H9 (cell line): ENCODE data around the gene TMEM131. TPM values are rescaled to one million over a fixed set of nuclear protein-coding genes. Genes with fewer than 3 reads are reported as not detected.

Experiments used
- DNase-seq: peaks from one replicate; pipeline ENCODE4 v3.0.0-alpha.2; 2017
- H2AFZ ChIP-seq: one replicate; pipeline ENCODE4 v1.6.1; 2013; ENCODE audit warnings: mild to moderate bottlenecking, low read length, control low read depth, moderate library complexity
- H2AK5ac ChIP-seq: 2 replicates; pipeline ENCODE4 v1.6.1; 2013; ENCODE audit warnings: low read length, control low read depth, mixed read lengths; ENCODE audit not compliant: insufficient read length
- H2BK120ac ChIP-seq: one replicate; pipeline ENCODE4 v1.6.1; 2013; ENCODE audit warnings: low read depth, mild to moderate bottlenecking, low read length, control low read depth, inconsistent platforms; ENCODE audit not compliant: poor library complexity, severe bottlenecking
- H2BK12ac ChIP-seq: 2 replicates; pipeline ENCODE4 v1.6.1; 2013; ENCODE audit warnings: low read length, control low read depth, mixed read lengths, low read depth; ENCODE audit not compliant: insufficient read length
- H2BK15ac ChIP-seq: 2 replicates; pipeline ENCODE4 v1.6.1; 2013; ENCODE audit warnings: low read depth, low read length, control low read depth
- H2BK20ac ChIP-seq: one replicate; pipeline ENCODE4 v1.6.1; 2013; ENCODE audit warnings: low read depth, mild to moderate bottlenecking, low read length, control low read depth, inconsistent platforms; ENCODE audit not compliant: poor library complexity, severe bottlenecking
- H2BK5ac ChIP-seq: 2 replicates; pipeline ENCODE4 v1.6.1; 2013; ENCODE audit warnings: low read length, control low read depth, mixed read lengths; ENCODE audit not compliant: insufficient read length
- H3K14ac ChIP-seq: 2 replicates; pipeline ENCODE4 v1.6.1; 2013; ENCODE audit warnings: low read length, control low read depth; ENCODE audit not compliant: insufficient read depth
- H3K18ac ChIP-seq: 2 replicates; pipeline ENCODE4 v1.6.1; 2013; ENCODE audit warnings: low read depth, mild to moderate bottlenecking, mixed read lengths, low read length, control low read depth; ENCODE audit not compliant: insufficient read length
- H3K23ac ChIP-seq: 2 replicates; pipeline ENCODE4 v1.6.1; 2013; ENCODE audit warnings: low read length, control low read depth, mixed read lengths, low read depth; ENCODE audit not compliant: insufficient read length
- H3K23me2 ChIP-seq: 2 replicates; pipeline ENCODE4 v1.6.1; 2013; ENCODE audit warnings: low read depth, mild to moderate bottlenecking, mixed read lengths, low read length, control low read depth; ENCODE audit not compliant: insufficient read length, poor library complexity, severe bottlenecking
- H3K27ac ChIP-seq: 2 replicates; pipeline ENCODE4 v1.5.1; 2013; ENCODE audit warnings: low read length, control low read depth, mixed read lengths, low read depth; ENCODE audit not compliant: insufficient read length
- H3K27me3 ChIP-seq: 2 replicates; pipeline ENCODE4 v1.6.1; 2013; ENCODE audit warnings: low read length, control low read depth, inconsistent platforms; ENCODE audit not compliant: insufficient read depth
- H3K4ac ChIP-seq: 2 replicates; pipeline ENCODE4 v1.6.1; 2013; ENCODE audit warnings: low read depth, mild to moderate bottlenecking, control low read depth, inconsistent platforms, low read length, moderate library complexity
- H3K4me1 ChIP-seq: 2 replicates; pipeline ENCODE4 v1.6.1; 2013; ENCODE audit warnings: low read length, control low read depth, inconsistent platforms; ENCODE audit not compliant: insufficient read depth
- H3K4me2 ChIP-seq: 2 replicates; pipeline ENCODE4 v1.6.1; 2013; ENCODE audit warnings: low read length, control low read depth, mixed read lengths; ENCODE audit not compliant: insufficient read length, insufficient read depth
- H3K56ac ChIP-seq: 2 replicates; pipeline ENCODE4 v1.6.1; 2013; ENCODE audit warnings: low read depth, mild to moderate bottlenecking, mixed read lengths, low read length, control low read depth; ENCODE audit not compliant: insufficient read length
- H3K79me1 ChIP-seq: 2 replicates; pipeline ENCODE4 v1.6.1; 2013; ENCODE audit warnings: low read depth, mild to moderate bottlenecking, moderate library complexity, low read length, control low read depth, inconsistent platforms; ENCODE audit not compliant: insufficient read depth, poor library complexity, severe bottlenecking
- H3K79me2 ChIP-seq: 2 replicates; pipeline ENCODE4 v1.6.1; 2013; ENCODE audit warnings: low read length, control low read depth, inconsistent platforms; ENCODE audit not compliant: insufficient read depth
- H3K9ac ChIP-seq: 2 replicates; pipeline ENCODE4 v1.6.1; 2013; ENCODE audit warnings: low read length, control low read depth, mixed read lengths; ENCODE audit not compliant: insufficient read length; ENCODE audit errors: extremely low read depth
- H3K9me3 ChIP-seq: one replicate; pipeline ENCODE4 v1.6.1; 2013; ENCODE audit warnings: low read depth, low read length, inconsistent platforms; ENCODE audit not compliant: control insufficient read depth
- H3T11ph ChIP-seq: one replicate; pipeline ENCODE4 v1.6.1; 2013; ENCODE audit warnings: mild to moderate bottlenecking, low read length, control low read depth, inconsistent platforms
- H4K20me1 ChIP-seq: one replicate; pipeline ENCODE4 v1.6.1; 2013; ENCODE audit not compliant: control insufficient read depth, insufficient read length, insufficient read depth
- H4K5ac ChIP-seq: 2 replicates; pipeline ENCODE4 v1.6.1; 2013; ENCODE audit warnings: low read depth, mild to moderate bottlenecking, mixed read lengths, low read length, control low read depth; ENCODE audit not compliant: insufficient read length
- H4K8ac ChIP-seq: replicated peaks from 2 replicates; pipeline ENCODE4 v1.6.1; 2013; ENCODE audit warnings: low read length, control low read depth, mixed read lengths, low read depth; ENCODE audit not compliant: insufficient read length
- H4K91ac ChIP-seq: 2 replicates; pipeline ENCODE4 v1.6.1; 2013; ENCODE audit warnings: low read depth, mild to moderate bottlenecking, moderate library complexity, mixed read lengths, low read length, control low read depth; ENCODE audit not compliant: insufficient read length
- H3K27ac Mint-ChIP-seq, 3 experiments: 2 replicates in 2 of 3; 3 replicates in 1 of 3; pipeline ENCODE4 v1.8.0; 2020 to 2021; ENCODE audit warnings: mixed read lengths in 3 of 3, mild to moderate bottlenecking in 1 of 3, moderate library complexity in 1 of 3
- H3K27me3 Mint-ChIP-seq: 2 replicates; pipeline ENCODE4 v1.8.0; 2021; ENCODE audit warnings: low read depth, mild to moderate bottlenecking, moderate library complexity, mixed read lengths
- H3K36me3 Mint-ChIP-seq, 3 experiments: 2 replicates in 2 of 3; 3 replicates in 1 of 3; pipeline ENCODE4 v1.8.0; 2020 to 2021; ENCODE audit warnings: low read depth in 3 of 3, mixed read lengths in 3 of 3; ENCODE audit not compliant: insufficient read depth in 1 of 3
- H3K4me1 Mint-ChIP-seq, 2 experiments: 2 replicates each; pipeline ENCODE4 v1.8.0; 2020; ENCODE audit warnings: mixed read lengths in 2 of 2
- H3K4me3 Mint-ChIP-seq, 2 experiments: 2 replicates in 1 of 2; 3 replicates in 1 of 2; pipeline ENCODE4 v1.8.0; 2020 to 2021; ENCODE audit warnings: mild to moderate bottlenecking in 2 of 2, mixed read lengths in 2 of 2, moderate library complexity in 1 of 2
- H3K9me3 Mint-ChIP-seq, 2 experiments: 2 replicates in 1 of 2; 3 replicates in 1 of 2; pipeline ENCODE4 v1.8.0; 2020; ENCODE audit warnings: mild to moderate bottlenecking in 2 of 2, mixed read lengths in 2 of 2, moderate library complexity in 1 of 2
- CTCF ChIP-seq: fragments of 200-600 bp; sonication (generic); conservative IDR thresholded peaks from 3 replicates; pipeline ENCODE4 v1.8.0; 2021; ENCODE audit warnings: antibody characterized with exemption, mild to moderate bottlenecking
- WGBS: extraction: QIAGEN DNeasy Blood & Tissue Kit; methylation state at CpG from one replicate; pipeline ENCODE4 v1.1.7; 2013; ENCODE audit warnings: missing lambda C conversion rate, low lambda C conversion rate, mixed read lengths; ENCODE audit not compliant: insufficient read length; ENCODE audit errors: extremely low coverage; 5-methylcytosine and 5-hydroxymethylcytosine counted together
- total RNA-seq: library from RNA; stranded (reverse); gene quantifications from 2 replicates; pipeline ENCODE4 v1.2.1, GENCODE V29; 2021

The TMEM131 gene
- total RNA-seq, 1 experiment from 2014 or later = 20.9 TPM

DNA sequence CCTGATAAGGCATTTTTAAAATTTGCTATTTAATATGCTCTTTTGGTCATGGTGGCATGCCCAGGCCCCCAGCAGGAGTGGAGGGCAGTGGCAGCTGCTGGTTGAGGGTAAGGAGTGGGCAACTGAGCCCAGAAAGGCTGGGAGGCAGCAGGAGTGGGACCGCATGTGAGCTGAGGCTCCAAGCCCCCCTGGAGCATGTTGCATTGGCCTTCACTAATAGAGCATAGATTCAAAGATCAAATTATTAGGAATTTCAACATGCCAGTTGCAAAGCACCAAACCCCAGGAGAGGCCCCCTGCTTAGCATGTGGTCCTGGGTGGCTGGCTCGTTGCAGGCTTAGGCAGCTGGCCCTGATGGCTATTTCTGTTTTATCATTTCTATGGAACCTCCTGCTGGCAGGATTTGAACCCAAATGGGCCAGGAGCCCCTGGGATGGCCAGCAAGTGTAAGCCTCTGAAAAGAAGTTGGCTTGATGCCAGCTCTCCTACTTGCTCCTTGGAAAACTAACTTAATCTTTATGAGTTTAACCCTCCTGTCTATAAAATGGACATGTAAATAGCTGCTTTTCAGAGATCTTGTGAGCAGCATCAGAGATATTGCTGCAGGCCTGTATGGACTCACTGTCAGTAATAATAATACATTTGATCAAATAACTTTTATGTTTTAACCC is 42.1 kb upstream of the TMEM131 start:
- Histone ChIP-seq H3K23me2 (no peaks in the 10 kb centered on the region), H4K5ac (no peak overlapping the region), H3K4me2 (no peak overlapping the region), H3K56ac (no peak overlapping the region), H3K4me1 (peaks cover 2% of the 10 kb centered on the region; the same call in 1 of the 2 replicates), H2BK120ac (no peak overlapping the region), H3K27ac (no peak overlapping the region), H3K18ac (no peak overlapping the region), H4K8ac (no peak overlapping the region), H2BK20ac (no peak overlapping the region), H3K14ac (no peak overlapping the region), H2BK5ac (no peak overlapping the region), H4K91ac (no peak overlapping the region), H3K79me2 (no peaks in the 10 kb centered on the region), H2AFZ (no peak overlapping the region), H4K20me1 (no peaks in the 10 kb centered on the region), H3K9ac (no peak overlapping the region), H3K4ac (no peak overlapping the region), H2AK5ac (no peak overlapping the region), H3K23ac (no peak overlapping the region), H3K9me3 (no peaks in the 10 kb centered on the region), H3T11ph (no peak overlapping the region), H3K79me1 (no peaks in the 10 kb centered on the region), H2BK15ac (no peak overlapping the region), H2BK12ac (no peak overlapping the region), H3K27me3 (no peaks in the 10 kb centered on the region)
- H3K4me3 Mint-ChIP-seq = no peak overlapping the region
- H3K36me3 Mint-ChIP-seq = no peaks in the 10 kb centered on the region
- peaks cover 30 to 33% of the 10 kb centered on the region in 2 experiments for H3K4me1 Mint-ChIP-seq
- no CpG with 5 or more reads among the region's 2 CpGs for WGBS
- TF ChIP-seq CTCF = no peak
- no peak overlapping the region for H3K27ac Mint-ChIP-seq
- peaks cover 3% of the 10 kb centered on the region; the same call in 1 of the 2 replicates for H3K27me3 Mint-ChIP-seq
- no peak for DNase-seq
- no peaks in the 10 kb centered on the region for H3K9me3 Mint-ChIP-seq
